HepG2 (cell line): ENCODE results near the gene GALNT9.

ENCODE experiments used
- CTCF ChIP-seq: sonication (generic); formaldehyde crosslinking; IDR thresholded peaks from 2 replicates; pipeline ENCODE4 v1.5.0; 2020; ENCODE audit warnings: mild to moderate bottlenecking, missing genetic modification reagents, moderate library complexity
- ETS1 ChIP-seq: sonication (generic); formaldehyde crosslinking; IDR thresholded peaks from 2 replicates; pipeline ENCODE4 v1.4.0; 2020; ENCODE audit warnings: missing genetic modification reagents
- HOXA7 ChIP-seq: sonication (generic); formaldehyde crosslinking; IDR thresholded peaks from 2 replicates; pipeline ENCODE4 v1.8.1; 2022; ENCODE audit warnings: mild to moderate bottlenecking, missing genetic modification reagents, moderate library complexity
- KDM4B ChIP-seq: sonication (generic); formaldehyde crosslinking; IDR thresholded peaks from 2 replicates; pipeline ENCODE4 v1.4.0; 2020; ENCODE audit warnings: missing genetic modification reagents
- SCMH1 ChIP-seq: sonication (generic); formaldehyde crosslinking; IDR thresholded peaks from 2 replicates; pipeline ENCODE4 v1.9.0; 2021; ENCODE audit warnings: missing genetic modification reagents, mild to moderate bottlenecking, borderline replicate concordance
- TAF1 ChIP-seq: sonication (generic); formaldehyde crosslinking; IDR thresholded peaks from 2 replicates; pipeline ENCODE4 v1.4.0; 2020; ENCODE audit warnings: missing genetic modification reagents
- TBX2 ChIP-seq: sonication (generic); formaldehyde crosslinking; IDR thresholded peaks from 2 replicates; pipeline ENCODE4 v1.5.0; 2020; ENCODE audit warnings: missing genetic modification reagents, mild to moderate bottlenecking, borderline replicate concordance
- ZNF414 ChIP-seq: sonication (generic); formaldehyde crosslinking; IDR thresholded peaks from 2 replicates; pipeline ENCODE4 v1.5.0; 2020; ENCODE audit warnings: missing genetic modification reagents

GRCh38 chr12:132316497-132317232 is 12.7 kb downstream of the GALNT9 start:
- no peak for TF ChIP-seq ZNF414 (CRISPR knock-in tag)
- TF ChIP-seq TAF1 (CRISPR knock-in tag) = no peak
- no peak for TF ChIP-seq ETS1 (CRISPR knock-in tag)
- TF ChIP-seq KDM4B = no peak
- no peak for TF ChIP-seq HOXA7 (CRISPR knock-in tag)
- no peak for TF ChIP-seq CTCF
- no peak for TF ChIP-seq TBX2 (CRISPR knock-in tag)
- TF ChIP-seq SCMH1 = no peak
